IPS DF 4.7 (cell line): ENCODE data around the gene IMMP1L.

Source experiments
- DNase-seq: peaks from one replicate; pipeline ENCODE4 v3.0.0-alpha.2; 2013; ENCODE audit warnings: low spot score; ENCODE audit errors: extremely low read depth

The IMMP1L gene

DNA sequence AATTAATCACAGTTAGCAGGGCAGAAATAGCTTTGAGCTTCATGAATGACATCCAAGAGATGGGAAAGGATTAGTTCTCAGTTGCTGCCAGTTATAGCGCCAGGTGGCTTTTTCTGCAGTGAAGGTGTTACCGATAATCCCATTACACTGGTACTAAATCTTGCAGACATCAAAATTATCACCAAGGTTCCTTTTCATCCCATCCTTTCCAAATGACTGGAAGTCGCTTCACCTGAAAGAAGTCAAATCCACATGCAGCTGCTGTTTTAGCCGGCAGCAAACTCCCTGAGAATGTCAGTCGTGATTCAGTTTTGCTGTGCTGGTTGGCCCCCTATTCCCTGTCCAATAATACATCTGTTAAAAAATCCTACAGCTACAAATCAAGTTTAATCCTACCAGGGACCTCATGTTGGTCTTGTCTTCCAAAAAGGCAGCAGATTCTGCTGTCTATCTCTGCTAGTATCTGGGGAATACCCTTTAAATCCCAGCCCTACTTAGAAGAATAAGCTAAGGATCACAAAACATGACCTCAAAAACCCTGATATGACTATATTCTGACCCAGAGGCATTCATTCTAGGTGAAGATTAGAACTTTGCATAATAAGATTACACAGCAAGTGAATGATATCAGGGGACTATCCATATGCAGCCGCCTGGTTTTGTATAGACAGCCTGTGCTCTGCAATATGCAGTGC lies 31.7 kb downstream of the IMMP1L start:
- no peak for DNase-seq

DNA sequence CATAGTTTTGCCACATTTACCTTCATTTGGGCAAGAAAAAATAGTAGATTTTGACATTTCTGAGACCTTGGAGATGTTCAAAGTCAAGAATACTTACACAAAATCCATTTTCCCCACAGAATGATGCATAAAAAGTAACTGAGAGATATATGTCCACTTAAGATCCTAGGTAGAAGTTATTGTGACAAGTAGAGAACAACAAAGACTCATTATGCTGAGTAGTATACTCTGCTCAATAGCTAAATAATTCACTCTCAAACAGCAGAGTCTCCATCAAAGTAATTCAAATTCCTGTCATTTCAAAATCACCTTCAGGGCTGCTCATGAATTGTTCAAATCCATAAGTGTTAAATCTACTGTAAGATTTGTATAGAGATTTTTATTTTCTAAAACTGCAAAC lies 35.3 kb downstream of the IMMP1L start:
- no peak for DNase-seq

DNA sequence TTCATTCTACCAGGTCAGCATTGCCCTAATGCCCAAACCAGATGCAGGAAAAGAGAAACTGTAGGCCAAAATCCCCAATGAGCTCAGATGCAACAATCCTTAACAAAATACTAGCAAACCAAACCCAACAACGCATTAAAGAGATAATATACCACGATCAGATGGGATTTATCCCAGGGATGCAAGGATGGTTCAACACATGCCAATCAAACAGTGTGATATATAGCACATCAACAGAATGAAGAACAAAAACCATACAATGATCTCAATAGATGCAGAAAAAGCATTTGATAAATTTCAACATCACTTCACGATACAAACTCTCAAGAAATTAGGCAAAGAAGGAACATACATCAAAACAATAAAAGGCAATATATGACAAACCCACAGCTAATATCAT lies 45.0 kb downstream of the IMMP1L start:
- no peak for DNase-seq

DNA sequence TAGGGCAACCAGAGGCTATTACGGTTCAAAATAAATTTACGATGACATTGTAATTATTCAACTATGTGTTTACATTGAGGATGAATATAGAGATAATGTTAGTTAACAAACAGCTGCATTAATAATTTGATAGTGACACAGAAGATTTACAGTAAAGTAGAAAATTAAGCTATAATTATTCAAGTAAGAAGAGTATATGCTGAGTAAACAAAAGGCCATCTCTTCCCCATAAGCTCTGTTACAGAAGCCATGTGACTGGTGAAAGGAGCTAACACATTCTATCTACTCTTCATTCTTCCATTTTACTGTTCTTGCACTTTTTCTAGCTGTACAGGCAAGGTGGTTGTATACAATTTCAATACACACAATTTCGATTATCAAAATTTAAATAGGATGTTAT lies 54.2 kb downstream of the IMMP1L start:
- DNase-seq = no peak

GRCh38 chr11:31450841-31451240 lies 58.6 kb downstream of the IMMP1L start:
- no peak for DNase-seq

DNA sequence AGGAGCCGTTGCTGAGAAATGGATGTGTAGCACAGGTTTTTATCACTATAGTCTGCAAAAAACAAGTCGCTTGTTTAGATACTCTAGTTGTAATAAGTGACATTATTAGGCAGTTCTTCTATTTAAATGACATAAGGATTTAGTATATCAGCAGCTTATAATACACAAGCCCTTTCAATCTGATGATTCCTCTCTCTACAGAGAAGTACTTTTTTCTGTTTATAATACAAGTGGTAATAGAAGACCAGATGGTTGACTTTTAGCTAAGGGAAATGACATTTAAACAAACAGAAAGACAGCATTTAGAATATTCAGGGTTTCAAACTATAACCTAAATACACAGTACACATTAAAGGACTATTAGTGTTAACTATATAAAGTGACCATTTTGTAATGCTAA lies 60.4 kb downstream of the IMMP1L start:
- no peak for DNase-seq

GRCh38 chr11:31445621-31446020 lies 63.8 kb downstream of the IMMP1L start:
- no peak for DNase-seq

- no peak for DNase-seq
Measured at GRCh38 chr11:31443802-31444201, 65.6 kb downstream of the IMMP1L start.

DNA sequence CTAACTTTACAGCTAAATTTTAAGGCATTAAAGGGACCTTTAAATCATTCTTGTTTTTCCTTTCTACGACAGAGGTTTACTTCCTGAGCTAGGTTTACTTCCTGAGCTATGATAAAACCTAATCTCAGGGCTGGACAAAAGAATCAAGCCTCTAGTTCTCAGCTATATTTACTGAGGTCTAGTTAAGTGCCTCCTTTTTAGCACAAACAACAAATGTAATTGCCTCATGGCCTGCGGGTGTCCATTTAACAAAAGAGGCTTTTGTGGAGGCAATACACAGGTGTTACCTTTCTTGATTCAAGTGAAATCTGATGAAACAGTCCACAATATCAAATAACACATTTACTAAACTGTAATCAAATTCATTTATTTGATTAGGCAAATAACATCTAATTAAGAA lies 67.3 kb downstream of the IMMP1L start:
- no peak for DNase-seq

- no peak for DNase-seq
Measured at GRCh38 chr11:31441296-31441695, 68.1 kb downstream of the IMMP1L start.

DNA sequence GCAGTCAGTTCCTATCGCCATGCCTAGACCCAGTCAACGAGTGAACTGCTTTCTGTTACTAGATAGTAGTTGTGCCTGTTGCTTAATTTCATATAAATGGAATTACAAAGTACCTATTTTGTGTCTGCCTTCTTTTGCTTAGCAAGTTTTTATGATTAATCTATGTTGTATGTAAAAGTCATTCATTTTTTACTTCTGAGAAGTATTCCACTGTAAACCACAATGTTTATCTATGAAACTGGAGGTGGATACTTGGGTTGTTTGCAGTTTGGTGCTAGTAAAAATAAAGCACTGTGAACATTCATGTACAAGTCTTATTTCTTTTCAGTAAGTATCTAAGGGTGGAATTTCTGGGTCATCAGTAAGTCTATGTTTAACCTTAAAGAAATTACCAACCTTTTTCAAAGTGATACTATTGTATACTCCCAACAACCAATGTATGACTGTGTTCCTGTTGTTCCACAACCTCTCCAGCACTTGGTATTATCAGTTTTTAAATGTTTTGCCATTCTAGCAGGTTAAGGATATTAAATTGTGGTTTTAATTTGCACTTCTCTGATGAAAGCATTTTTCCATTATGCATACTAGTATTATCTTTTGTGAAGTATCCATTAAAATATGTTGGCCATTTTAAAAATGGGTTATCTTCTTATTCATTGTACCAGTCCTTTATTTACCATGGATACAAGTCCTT lies 71.5 kb downstream of the IMMP1L start:
- DNase-seq = no peak

- DNase-seq = no peak
Measured at GRCh38 chr11:31433851-31434250, 75.6 kb downstream of the IMMP1L start.

- no peak for DNase-seq
Measured at GRCh38 chr11:31424652-31425051, 84.8 kb downstream of the IMMP1L start.

GRCh38 chr11:31422703-31423102 lies 86.7 kb downstream of the IMMP1L start:
- DNase-seq = no peak

- DNase-seq = no peak
Measured at GRCh38 chr11:31421820-31422219, 87.6 kb downstream of the IMMP1L start.

- no peak for DNase-seq
Measured at GRCh38 chr11:31419669-31420068, 89.8 kb downstream of the IMMP1L start.

DNA sequence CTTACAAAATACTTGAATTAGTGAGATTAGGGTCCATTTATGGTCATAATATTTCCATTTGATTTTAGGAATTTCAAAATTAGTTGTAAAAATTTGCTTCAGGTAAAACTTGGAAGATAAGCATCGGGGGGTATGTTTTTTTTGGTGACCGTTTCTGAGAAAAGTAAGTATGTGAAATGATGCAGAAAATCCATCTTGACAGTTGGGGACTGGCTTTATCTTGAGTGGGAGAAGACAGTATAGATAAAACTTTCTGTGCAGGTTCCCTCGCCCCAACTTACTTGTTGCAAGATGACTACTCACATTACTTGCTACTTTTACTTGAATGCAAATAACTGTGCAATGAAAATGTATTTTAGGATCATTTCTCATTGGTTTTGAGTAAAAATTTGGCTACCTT lies 90.3 kb downstream of the IMMP1L start:
- DNase-seq = no peak

DNA sequence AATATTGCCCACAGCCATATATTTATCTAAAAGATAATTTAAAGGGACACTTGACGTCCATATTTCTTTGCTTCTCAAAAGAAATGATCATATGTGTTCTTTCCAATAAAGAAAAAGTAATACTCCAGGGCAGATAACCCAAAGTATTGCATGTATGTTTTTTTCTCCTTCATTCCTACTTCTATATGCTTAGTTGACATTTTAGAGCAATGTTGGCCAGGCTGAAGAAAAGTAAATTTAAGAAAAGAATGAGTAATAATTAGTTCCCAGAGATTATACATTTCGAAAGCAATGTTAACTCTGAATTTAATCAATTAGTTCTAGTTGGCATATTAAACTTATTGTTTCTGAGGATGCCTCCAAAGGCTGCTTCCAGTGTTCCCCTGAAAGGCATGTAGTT lies 91.6 kb downstream of the IMMP1L start:
- DNase-seq = no peak

- no peak for DNase-seq
Measured at GRCh38 chr11:31417357-31417756, 92.1 kb downstream of the IMMP1L start.

DNA sequence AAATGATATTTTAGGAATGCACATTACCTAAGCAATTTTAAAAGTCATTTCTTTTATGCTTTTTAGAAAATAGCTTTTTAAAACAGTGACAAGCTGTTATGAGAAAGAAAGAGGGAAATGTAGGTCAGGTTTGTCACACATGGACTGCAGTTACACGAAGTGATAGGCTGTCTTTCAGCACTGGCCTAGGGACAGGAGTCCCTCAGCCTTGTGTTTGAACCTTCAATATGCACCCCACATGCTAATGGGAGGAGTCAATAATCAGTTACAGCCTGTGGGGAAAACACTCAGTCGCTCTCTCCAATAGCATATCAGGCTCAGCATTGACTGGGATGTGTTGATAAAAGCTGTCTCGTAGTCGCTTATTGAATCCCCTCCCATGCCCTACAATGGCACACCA lies 94.0 kb downstream of the IMMP1L start:
- DNase-seq = no peak

DNA sequence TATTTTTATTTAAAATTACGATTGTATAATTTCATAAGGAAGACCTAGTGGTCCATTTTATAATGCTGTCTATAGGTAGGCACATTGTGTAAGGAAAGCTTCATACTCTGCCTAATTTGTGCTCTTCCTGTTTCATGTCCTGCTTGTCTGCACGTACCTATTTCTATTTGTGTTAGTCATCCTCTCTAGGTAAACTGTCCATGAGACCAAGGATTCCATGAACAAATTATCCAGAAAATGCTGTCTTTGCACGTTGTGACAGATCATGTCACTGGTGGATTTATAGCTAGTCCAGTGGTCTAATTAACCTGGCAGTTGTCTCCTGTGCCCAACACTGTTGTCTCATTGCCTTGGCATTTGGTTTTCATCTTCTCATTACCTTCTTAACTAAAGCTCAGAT lies 95.1 kb downstream of the IMMP1L start:
- DNase-seq = no peak

GRCh38 chr11:31412946-31413345 lies 96.5 kb downstream of the IMMP1L start:
- DNase-seq = no peak

DNA sequence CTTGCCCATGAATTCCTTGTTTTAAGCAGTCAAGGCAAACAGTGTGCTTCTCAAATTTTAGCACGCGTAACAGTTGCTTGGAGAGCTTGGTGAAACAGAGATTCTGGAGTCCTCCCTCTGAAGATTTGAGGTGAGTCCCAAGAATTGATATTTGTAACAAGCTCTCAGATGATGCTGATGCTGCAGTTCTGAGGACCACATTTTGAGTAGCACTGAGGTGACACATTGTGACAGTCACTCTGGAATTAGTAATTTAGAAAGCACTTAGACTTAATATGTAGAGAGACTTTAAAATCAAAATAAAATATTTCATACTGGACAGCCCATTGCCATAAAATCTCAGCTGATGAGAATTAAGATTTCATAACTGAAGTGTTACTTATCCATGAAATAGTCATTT lies 101.2 kb downstream of the IMMP1L start:
- DNase-seq = no peak
